ENCODE results near the gene PDE4D.

The PDE4D gene

GRCh38 chr5:59189472-59190244 is 703.9 kb downstream of the PDE4D start:
- no peak for DNase-seq

- DNase-seq: peak; percentile 54
Measured at GRCh38 chr5:59188419-59189225, 704.9 kb downstream of the PDE4D start.

GRCh38 chr5:59187857-59188256 is 705.7 kb downstream of the PDE4D start:
- no peak for DNase-seq

- no peak for DNase-seq
Measured at GRCh38 chr5:59186623-59187022, 706.9 kb downstream of the PDE4D start.

- DNase-seq: no peak
Measured at GRCh38 chr5:59185757-59186385, 707.7 kb downstream of the PDE4D start.

- no peak for DNase-seq
Measured at GRCh38 chr5:59184769-59185168, 708.8 kb downstream of the PDE4D start.

GRCh38 chr5:59182760-59183159 is 710.8 kb downstream of the PDE4D start:
- no peak for DNase-seq

GRCh38 chr5:59180515-59180914 is 713.0 kb downstream of the PDE4D start:
- DNase-seq: no peak

GRCh38 chr5:59179704-59180103 is 713.8 kb downstream of the PDE4D start:
- no peak for DNase-seq

GRCh38 chr5:59178482-59178881 is 715.0 kb downstream of the PDE4D start:
- no peak for DNase-seq

- DNase-seq: no peak
Measured at GRCh38 chr5:59178071-59178470, 715.5 kb downstream of the PDE4D start.

GRCh38 chr5:59177644-59178043 is 715.9 kb downstream of the PDE4D start:
- DNase-seq: no peak

GRCh38 chr5:59174248-59174844 is 719.2 kb downstream of the PDE4D start:
- peak; percentile 7 for DNase-seq

GRCh38 chr5:59173578-59173977 is 719.9 kb downstream of the PDE4D start:
- no peak for DNase-seq

GRCh38 chr5:59171131-59171530 is 722.4 kb downstream of the PDE4D start:
- DNase-seq: no peak

- no peak for DNase-seq
Measured at GRCh38 chr5:59169768-59170150, 723.8 kb downstream of the PDE4D start.

GRCh38 chr5:59169081-59169767 is 724.3 kb downstream of the PDE4D start:
- DNase-seq: no peak

GRCh38 chr5:59168067-59168466 is 725.5 kb downstream of the PDE4D start:
- no peak for DNase-seq

GRCh38 chr5:59164041-59164830 is 729.3 kb downstream of the PDE4D start:
- no peak for DNase-seq

- DNase-seq: no peak
Measured at GRCh38 chr5:59161221-59162105, 732.1 kb downstream of the PDE4D start.

All from CD4-positive, alpha-beta T cell treated with Interferon gamma for 1 hour (primary cell).